HG02623 (cell line): ENCODE data around the gene VMO1.

ENCODE experiments used
- ATAC-seq: cut with Tn5 transposase; IDR thresholded peaks from one replicate; pipeline ENCODE4 v1.9.1; 2021; ENCODE audit warnings: moderate library complexity; ENCODE audit not compliant: unreplicated experiment

Gene VMO1

GRCh38 chr17:4800462-4801196 is 14.5 kb upstream of the VMO1 start:
- ATAC-seq, result no peak

DNA sequence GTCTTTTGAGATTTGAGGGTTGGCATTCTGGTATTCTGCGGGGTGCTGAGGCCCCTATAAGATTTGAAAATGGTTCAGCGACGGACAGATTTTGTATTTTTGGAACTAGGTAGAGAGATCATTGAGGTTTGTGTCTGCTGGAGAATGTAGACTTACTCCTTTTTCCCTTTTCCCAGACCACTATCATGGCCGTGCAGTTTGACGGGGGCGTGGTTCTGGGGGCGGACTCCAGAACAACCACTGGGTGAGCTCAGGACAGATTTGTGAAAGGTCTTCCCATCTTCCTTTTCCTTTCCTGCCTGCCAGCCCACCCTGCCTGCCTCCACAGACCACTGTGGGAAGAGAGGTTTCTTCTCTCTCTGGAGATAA is 10.4 kb upstream of the VMO1 start:
- no peak for ATAC-seq

- ATAC-seq, result no peak
Measured at GRCh38 chr17:4795168-4795567, 9.0 kb upstream of the VMO1 start.

DNA sequence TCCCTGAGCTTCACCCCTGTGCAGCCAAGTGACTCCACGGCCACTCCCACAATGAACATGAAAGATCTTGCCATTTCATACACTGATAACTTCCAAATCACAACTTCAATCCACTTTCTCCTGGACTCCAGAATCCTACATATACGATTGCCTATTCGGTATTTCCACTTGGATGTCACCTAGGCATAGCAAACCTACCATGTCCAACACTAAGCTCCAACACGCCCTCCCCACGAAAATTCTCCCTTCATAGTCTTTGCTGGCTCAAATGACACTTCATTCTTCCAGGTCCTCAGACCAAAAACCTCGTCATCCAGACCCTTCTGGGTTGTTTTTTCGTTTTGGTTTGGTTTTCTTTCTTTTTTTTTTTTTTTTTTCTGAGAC is 4.5 kb upstream of the VMO1 start:
- no peak for ATAC-seq

DNA sequence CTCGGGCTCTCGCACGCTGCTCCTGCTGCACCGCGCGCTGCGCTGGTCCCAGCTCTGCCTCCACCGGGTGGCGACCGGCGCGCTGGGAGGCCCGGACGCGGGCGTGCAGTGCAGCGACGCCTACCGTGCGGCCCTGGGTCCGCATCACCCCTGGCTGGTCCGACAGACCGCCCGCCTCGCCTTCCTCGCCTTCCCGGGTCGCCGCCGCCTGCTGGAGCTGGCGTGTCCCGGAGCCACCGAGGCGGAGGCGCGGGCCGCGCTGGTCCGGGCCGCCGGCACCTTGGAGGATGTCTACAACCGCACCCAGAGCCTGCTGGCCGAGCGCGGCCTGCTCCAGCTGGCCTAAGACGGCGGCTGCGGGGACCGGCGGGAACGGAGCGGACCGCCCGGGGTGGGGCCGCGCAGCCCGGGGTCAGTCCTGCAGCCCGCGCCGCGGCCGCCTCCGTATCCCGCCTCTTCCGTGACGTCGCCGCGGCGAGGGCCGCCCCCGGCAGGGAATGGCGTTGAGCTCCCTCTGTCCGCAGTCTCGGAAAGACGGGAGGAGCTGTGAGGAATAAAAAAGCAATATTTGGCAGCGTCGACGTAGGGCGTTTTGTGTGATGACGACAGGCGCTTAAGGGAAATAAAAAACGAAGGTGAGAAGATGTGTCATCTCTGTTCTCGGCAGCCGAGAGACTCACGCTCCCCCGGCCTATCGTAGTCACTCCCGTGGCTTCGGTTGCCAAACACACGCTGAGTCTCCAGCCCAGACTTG is 4.0 kb upstream of the VMO1 start:
- ATAC-seq, result peak; percentile 73

DNA sequence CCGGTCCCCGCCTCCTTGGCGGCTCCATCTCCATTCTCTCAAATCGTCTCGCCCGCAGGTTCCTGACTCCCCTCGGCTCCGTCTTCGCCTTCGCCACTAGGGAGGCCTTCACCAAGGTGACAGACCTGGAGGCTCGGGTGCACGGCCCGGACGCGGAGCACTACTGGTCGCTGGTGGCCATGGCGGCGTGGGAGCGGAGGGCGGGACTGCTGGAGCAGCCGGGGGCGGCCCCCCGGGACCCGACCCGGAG is 3.5 kb upstream of the VMO1 start:
- ATAC-seq, result no peak

- no peak for ATAC-seq
Measured at GRCh38 chr17:4788807-4789700, 2.9 kb upstream of the VMO1 start, which contains the start of gene GLTPD2. TSS of gene GLTPD2 (plus strand) at chr17:4788964. CDS start at chr17:4789012, 48 bp downstream.

GRCh38 chr17:4788159-4788806 is 2.1 kb upstream of the VMO1 start:
- no peak for ATAC-seq

GRCh38 chr17:4786516-4786915 is 352 bp upstream of the VMO1 start:
- ATAC-seq, result no peak

DNA sequence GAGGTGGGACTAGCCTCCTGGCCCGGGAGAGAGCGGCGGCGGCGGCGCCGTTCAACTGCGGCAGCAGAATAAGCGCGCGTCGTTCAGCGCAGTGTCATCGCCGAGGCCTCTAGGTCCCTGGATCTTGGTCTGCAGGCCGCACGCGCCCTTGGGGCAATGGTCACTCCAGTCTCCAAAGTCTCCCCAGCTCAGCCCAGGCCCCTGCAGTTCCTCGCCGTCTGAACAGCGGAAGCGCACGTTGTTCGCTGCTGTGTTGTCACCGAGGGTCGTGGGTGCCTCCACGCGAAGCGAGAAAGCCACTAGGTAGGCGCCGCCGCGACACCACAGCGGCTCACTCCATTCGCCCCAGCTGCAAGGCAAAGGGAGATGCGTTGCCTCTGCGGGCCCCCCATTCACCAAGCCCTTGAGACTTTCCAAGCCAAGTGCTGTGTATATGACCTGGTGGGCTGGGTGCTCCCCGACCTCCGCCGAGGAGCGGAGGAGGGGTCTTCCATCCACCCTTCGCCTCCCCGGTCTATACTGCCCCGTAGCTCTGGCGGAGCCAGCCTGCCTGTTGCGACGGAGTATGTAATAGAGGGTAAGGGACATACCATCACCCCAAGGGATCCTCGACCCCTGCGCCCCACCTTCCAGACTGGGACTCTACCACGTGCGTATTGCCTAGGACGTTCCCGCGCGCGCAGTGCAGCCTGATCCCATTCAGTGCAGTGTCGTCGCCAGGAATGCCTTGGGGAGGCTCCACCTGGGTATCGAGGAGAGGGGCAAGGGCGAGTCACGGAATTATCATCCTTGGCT is 656 bp downstream of the VMO1 start:
- ATAC-seq, result no peak

DNA sequence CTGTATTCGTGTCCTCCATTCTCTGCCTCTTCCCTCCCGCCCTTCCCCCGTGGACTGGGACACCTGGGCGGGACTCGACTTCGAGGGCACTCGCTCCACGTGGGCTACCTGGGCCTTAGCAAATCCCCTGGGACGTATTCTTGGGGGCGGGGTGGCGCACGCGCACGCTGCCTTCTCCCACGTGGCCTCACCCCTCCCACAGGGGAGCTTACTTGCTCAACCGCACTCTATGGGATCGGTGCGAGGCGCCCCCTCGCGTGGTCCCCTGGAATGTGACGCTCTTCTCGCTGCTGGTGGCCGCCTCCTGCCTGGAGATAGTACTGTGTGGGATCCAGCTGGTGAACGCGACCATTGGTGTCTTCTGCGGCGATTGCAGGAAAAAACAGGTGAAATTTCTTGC is 3.5 kb downstream of the VMO1 start:
- ATAC-seq, result no peak

DNA sequence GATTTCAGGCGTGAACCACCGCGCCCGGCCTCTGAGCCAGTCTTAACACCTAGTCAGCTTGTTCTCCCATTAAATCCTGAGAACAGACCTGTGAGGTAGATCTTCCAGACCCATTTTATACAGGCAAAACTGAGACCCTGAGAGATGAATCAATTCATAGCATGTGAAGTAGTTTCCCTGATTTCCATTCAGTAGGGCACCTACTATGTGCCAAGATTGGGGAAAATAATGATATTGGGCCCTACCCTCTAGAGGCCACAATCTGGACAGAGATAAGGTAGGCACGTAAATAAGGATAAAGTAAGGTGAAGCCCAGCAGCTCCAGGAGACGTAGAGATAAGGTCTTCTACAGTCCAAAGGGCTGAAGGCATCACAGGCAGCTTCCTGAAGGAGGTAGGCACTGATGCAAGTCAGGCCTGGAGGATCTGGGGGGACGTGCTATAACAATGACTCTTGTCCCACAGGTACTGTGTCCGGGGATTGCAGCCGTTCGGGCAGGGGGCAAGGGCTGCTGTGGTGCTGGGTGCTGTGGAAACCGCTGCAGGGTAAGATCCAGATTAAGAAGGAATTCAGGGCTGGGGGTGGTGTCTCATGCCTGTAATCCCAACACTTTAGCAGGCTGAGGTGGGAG is 5.7 kb downstream of the VMO1 start:
- no peak for ATAC-seq

DNA sequence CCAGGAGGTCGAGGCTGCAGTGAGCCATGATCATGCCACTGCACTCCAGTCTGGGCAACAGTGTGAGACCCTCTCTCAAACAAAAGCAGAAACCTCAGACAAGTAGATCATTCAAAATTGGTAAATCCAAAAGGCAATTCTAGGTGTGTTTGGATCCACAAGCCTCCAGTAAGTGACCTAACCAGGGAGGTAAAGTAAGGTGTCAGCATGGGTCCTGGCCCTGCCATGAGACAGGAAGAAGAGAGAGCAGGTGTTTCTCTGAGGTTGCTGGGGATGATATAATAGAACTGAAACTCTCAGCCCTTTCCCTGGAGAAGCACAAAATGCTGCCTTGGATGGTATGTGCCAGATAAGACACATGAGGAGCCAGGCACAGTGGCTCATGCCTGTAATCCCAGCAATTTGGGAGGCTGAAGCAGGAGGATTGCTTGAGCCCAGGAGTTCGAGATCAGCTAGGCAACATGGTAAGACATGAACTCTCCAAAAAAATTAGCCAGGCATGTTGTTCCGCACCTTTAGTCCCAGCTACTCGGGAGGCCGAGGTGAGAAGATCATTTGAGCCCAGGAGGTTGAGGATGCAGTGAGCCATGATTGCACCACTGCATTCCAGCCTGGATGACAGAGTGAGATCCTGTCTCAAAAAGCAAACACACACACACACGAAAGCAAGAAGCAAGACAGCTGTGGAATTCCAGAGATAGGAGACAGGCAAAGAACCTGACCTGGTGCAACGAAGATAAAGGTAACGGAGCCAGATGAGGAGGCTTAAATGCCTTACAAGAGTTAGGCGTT is 8.0 kb downstream of the VMO1 start:
- ATAC-seq, result no peak

DNA sequence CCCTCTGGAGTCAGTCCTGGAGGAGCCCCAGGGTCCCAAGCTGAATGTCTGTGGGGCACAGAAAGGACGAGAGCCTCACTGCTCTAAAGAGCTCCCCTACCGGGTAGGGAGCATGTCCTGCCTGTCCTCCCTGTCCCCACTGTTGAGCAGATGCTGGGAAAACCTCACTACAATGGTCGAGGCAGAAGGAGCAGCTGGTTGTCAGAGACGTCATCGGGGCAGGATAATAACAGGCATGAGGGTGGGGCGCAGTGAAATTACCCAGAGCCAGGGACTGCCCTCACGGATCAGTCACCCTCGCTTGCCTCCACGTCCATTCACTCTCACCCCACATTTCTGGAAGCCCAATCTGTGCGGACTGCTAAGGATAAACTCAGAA is 13.9 kb downstream of the VMO1 start:
- ATAC-seq, result no peak

DNA sequence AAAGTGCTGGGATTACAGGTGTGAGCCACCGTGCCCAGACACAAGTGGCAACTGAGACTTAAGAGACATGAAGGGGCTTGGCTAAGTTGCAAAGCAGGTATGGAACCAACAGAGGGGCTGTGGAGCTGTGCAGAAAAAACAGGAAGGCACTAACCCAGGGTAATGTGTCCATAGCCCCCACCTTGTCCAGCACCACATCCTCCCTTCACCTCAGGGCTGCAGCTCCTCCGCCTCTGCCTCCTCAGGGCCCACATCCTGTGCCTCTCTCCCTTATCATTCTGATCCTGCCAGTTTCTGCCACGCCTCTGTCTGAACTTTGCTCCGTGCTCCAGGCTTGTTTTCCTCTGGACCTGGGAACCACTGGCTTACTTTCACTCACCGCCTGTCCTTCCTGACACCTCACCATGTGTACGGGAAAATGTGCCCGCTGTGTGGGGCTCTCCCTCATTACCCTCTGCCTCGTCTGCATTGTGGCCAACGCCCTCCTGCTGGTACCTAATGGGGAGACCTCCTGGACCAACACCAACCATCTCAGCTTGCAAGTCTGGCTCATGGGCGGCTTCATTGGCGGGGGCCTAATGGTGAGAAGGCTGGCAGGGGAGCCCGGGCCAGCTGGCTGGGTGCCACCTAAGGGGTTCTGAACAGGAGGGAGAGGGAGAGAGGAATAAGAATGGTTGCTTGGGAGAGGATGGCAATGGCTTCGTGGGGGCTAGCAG is 14.5 kb downstream of the VMO1 start, which contains the start of gene TM4SF5:
Gene TM4SF5 (plus strand): TSS at position 368 of the 716 bp plus-strand sequence. CDS start 37 bp downstream, at position 405.
- ATAC-seq, result no peak

GRCh38 chr17:4769628-4770027 is 16.5 kb downstream of the VMO1 start:
- ATAC-seq, result no peak

DNA sequence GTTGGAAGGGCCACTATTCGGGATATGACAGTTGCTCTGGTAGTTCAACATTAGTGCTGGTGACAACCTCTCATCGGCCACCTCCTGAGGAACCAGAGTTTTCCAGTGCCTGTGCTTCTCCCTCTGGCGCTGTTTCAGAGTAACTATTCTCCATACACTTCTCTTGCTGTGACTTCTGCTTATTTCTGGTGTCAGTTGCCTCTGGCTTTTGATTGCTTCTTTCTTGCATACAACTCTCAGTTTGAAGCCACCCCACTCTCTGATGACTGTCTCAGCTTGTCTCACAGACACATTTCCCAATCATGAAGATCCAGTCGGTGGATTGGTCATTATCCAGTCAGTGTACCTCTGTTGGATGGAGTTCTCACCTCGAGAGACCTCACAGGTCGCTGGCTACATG is 17.9 kb downstream of the VMO1 start:
- no peak for ATAC-seq

- no peak for ATAC-seq
Measured at GRCh38 chr17:4766723-4767122, 19.4 kb downstream of the VMO1 start.

GRCh38 chr17:4766201-4766600 is 20.0 kb downstream of the VMO1 start:
- ATAC-seq, result no peak
